ENCODE data around the gene NRG2.

The NRG2 gene

DNA sequence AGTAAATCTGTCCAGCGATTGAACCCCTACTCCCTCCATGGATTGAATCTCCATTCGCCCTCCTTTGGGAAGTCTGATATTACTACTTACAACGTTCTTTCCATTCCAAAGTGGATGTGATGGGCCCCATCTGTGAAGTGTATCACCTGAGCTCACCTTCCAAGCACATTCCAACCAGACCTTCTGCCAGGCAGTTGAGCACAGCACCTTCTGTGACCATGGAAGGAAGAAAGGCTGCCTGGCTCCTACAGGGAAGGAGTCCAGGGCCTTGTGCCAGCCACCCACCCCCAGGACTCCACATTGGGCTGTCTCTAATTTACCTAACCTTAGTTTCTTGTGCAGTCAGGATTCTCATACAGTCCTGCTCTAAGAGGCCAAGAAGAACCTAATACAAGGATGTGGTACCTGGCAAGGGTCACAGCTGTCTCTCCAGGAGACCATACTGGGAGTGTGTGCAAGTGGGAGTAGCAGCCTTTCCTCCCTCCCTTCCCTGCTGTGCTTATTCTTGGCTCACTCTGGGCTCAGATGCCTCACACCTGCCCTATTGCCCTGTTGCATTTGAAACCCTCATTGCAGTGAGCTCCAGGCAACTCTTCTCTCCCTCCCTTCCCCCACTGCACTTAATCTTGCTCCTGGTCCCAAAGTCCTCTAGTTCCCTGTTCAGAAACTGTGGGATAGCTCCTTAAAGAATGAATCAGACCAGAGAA is 116.1 kb downstream of the NRG2 start:
- no peak for DNase-seq

DNA sequence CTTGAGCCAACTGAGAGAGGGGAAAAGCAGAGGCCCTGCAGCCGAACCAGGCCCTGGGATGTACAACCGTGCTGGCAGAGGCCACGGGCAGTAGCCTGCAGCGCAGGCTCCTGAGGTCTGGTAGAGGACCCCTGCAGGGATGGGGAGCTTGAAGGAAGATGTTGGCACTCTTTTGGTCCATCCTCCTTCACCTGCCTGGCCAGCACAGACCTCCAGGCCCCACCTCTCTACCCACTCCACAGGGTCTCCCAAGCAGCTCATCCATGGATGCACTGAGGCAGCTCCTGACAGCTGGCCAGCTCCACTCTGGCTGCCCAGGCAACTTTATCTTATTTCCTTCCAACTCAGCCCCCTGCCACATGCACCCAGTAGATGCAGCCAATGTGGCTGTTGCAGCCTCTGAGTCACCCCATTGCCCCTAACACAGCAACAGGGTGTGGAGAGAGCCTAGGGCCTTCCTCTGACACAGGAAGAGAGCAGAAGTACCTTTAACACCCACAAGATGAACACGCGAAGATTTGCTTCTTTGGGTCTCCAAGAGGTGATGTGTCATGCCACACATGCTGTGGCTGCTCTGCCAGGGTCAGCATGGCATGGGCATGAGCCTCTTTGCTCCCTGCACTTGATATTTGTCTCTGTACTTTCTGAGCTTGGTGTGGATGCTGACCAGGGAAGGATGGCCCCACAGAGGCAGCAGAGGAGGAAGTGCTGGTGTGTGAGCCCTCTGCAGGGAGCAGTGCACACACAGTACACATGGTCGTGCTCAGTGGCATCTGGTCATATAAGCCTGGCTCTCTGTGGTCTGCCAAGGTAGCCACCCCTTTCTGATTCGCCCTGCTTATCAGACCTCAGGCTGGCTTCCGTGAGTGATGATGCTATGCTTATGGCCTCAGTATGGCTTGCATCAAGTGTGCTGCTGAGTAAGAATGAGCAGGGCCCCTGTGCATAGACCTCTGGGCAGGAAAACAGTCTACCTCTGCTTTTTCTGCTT is 117.2 kb downstream of the NRG2 start:
- no peak for DNase-seq

DNA sequence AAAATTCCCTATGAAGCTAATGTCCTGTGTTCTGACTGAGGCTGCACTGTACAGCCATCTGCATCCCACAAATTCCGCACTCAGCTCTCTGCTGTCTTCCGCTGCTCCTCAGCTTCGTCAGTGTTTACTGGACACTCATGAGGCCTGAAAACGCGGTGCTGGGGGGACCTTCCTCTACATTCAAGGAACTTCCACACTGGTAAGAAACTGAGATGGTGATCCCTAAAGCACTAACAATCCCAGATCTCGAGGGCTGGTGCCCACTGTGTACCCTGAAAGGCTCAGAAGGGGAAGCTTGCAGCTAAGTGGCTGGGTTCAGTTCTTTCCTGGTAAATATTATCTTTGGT is 117.9 kb downstream of the NRG2 start:
- DNase-seq = no peak

GRCh38 chr5:139924294-139925215 is 118.5 kb downstream of the NRG2 start:
- no peak for DNase-seq

DNA sequence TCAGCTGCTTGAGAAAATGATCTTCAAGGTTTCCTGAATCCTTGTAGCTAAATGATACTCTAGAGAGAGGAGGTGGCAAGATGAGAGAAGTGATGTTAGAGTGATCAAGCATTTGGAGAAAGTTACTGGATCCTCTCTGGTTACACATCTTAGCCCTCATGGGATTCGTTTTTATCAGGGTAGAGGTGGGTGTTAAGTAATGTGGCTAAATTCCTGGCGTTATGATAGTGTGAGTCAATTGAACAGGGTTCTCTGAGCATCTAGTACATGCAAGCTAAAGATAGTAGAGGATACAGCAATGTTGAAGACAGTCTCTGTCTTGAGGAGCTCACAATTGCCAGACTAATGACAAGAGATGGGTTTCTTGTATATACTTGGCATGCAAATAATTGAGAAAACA is 123.8 kb downstream of the NRG2 start:
- no peak for DNase-seq

DNA sequence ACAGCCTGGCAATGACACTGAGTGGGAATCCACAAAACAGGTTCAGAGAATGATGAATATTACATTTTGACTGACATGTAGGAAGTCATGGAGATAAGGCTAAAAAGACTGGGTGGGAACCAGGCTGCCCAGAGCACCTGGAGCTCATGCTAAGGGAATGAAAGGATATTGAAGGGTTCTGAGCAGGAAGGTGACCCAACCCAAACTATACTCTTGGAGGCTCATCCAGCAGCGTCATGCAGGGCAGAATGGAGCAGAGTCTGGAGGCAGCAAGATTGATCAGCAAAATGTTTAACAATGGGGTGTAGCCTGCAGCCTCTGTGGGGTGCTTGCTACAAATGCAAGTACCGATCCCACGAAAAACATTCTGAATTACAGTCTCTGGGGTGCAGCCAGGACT is 127.3 kb downstream of the NRG2 start:
- no peak for DNase-seq

DNA sequence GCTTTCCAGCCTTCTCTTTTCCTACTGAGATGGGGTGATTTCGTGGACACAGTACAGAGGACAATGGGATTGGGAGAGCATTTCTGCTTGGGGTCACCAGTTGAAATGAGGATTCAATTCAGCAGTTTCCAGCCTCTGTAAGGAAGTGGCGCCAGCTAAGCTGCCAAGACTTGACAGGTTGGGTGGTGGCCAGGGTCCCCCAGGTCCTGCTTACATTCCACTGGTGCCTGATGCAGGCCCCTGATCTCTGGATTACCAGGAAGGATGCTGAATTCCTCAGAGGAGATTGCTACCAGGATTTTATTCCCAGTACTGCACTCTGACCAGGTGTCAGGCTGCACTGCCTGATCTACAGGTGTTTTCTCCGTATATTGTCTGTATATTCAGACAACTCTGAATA is 127.8 kb downstream of the NRG2 start:
- no peak for DNase-seq

DNA sequence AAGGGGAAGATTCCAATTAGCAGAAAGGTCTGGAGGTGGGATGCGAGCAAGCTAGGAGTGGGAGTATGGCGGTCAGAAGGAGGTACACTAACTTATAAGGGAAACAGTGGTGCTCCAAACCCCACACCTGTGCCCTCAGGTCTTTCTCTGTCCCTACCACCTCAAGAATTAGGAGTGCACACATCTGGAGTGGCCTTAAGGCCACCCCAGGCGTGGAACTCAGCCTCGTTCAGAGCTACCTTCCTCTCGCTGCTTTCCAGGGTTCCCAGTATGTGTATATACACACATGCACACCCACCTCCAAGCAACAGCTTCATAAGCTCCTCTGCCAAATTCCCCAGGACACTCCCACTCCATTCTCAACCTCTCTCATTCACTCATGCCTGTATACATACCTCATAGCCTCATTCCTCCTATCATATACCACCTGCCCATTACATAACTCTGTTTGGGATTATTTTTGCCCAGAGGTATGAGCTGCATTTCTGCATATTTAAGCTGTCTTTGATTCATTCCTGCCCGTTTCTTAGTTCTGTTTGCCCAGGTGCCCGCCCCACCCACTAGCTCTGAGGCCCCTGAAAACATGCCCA is 128.8 kb downstream of the NRG2 start:
- DNase-seq = no peak

- DNase-seq = no peak
Observed at GRCh38 chr5:139912804-139913203, 130.3 kb downstream of the NRG2 start.

- DNase-seq = no peak
Observed at GRCh38 chr5:139912158-139912557, 130.9 kb downstream of the NRG2 start.

GRCh38 chr5:139911425-139912120 is 131.5 kb downstream of the NRG2 start:
- DNase-seq = no peak

- no peak for DNase-seq
Observed at GRCh38 chr5:139910901-139911300, 132.2 kb downstream of the NRG2 start.

GRCh38 chr5:139910036-139910435 is 133.1 kb downstream of the NRG2 start:
- no peak for DNase-seq

DNA sequence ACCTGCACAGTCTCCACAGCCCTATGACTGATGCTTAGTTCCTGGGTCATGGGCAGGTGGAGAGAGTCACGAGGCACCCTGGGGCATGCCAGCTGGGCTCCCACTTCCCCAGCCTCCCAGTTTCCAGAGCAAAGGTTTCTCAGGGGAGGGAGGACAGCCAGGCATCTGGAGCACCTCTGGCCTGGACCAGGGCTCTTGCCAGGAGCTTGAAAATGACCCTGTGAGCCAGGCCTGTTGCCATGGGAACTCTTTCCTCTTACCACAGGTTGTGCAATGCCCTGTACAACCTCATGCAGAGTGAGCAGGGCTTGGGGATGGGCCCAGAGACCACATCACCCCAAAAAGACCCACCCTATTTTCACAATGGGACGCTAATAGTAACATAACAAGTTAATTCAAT is 134.3 kb downstream of the NRG2 start:
- DNase-seq = no peak

- DNase-seq = no peak
Observed at GRCh38 chr5:139906661-139907060, 136.4 kb downstream of the NRG2 start.

DNA sequence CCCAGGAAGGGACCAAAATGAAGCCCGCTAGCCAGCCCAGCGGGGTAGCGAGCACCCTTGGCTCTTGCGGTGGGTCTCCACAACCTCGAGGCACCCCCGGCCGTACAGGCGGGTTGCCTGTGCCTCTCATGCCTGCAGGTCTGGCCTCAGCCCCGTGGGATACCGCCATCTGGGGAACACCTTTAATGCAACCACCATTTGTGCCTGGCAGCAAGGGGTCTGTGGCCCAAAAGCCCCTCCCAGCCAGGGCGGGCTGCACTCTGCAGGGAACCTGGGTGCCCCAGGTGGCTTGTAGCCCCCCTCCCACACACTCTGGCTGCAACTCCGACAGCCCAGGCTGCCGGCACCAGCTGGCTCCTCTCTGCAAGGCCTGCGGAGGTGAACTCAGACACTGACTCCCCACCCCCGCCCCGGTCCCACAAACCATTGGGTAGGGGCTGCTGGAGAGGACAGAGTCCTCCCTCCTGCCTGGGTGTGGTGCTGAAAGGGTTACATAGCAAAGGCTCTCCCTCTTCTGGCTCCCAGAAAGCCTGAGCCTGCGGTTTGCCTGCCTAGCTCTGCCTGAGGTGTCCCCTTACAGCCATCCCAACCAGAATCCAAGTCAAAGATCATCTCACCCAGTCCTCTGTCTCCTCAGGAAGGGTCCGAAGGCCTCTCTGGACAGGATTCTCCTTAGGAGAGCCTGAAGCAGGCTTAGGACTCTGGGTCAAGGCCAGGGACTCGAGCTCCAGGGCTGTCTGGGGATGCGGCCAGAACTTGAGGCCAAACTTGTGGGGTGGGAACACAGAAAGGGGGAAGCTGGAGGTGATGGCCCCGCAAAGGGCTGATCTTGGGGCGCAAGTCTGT is 138.1 kb downstream of the NRG2 start:
- no peak for DNase-seq

GRCh38 chr5:139904566-139904815 is 138.6 kb downstream of the NRG2 start:
- no peak for DNase-seq

DNA sequence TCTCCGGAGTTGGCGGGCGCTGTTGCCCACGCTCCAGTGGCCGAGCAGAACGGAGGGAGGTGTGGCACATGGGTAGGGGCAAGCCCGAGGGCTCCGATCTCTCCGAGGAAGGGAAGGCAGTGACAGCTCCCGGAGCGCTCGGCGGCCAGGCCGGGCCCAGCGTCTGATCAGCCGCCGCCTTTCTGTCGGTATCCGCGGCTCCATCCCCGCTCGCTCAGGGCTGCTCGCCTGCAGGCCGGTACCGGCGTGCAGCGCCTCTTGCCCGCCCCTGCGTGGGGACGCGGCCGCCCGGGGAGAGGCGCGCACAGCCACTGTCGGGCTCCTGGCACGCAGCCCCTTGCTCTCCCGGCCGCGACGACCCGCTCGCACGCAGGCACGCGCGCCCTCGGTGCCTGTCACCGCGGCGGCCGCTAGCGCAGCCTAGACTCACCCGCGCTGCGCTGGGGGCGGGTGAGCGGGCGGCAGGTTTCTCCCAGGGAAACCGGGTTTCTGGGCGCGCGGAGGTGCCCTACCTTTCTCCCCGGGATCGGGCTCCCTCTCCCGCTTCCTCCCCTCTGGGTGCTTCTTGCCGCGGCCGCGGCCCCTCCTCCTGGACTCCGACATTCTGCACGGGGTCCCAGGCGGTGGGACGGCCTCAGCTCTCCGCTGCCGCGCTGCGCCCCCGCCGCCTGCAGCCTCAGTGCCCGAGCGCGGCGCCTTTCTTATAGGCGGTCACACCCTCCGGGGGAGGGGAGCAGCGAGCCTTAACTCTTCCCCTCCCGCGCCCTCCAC is 139.1 kb downstream of the NRG2 start:
- DNase-seq = no peak

DNA sequence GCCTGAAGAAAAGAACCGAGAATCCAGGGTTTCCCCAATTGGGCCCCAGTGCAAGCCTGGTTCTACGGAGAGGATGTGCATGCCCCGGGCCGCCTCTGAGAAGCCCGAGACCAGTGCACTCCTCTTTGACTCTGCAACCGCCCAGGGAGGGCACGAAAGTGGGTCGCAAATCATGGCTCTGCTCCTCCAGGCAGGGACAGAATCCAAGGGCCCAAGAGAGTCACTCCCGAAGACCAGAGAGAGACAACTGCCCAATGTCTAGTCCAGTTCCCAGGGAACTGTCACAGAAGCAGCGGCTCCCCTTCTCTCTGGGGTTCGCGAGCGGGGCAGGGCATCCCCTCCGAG is 139.7 kb downstream of the NRG2 start:
- no peak for DNase-seq

DNA sequence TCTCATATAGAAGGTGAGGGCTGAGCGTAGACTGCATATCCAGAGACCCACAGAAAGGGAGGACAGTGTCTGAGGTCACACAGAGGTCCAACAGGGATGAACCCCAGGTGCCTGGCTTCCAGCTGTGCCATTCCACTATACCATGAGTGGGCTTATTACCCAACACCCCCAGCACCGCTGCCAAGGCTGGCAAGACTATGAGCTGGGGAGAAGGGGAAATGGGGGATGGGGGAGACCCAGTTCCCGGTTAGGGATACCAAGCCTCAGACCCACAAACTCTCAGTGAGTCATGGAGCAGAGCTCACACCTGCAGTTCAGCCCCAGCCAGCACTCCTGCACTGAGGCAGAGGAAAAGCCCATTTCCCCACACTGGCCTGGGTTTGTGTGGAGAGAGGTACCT is 141.1 kb downstream of the NRG2 start:
- no peak for DNase-seq

- DNase-seq = no peak
Observed at GRCh38 chr5:139901251-139901575, 141.9 kb downstream of the NRG2 start.
